HG03103 (cell line): ENCODE results near the gene TRIM56.
"Not testable (repeated sequence)": the region's sequence is repeated elsewhere in the genome, so short reads cannot be mapped to it uniquely, and the experiment has no call there.

ENCODE experiments used
- ATAC-seq: cut with Tn5 transposase; IDR thresholded peaks from one replicate; pipeline ENCODE4 v1.9.1; 2021; ENCODE audit warnings: low read depth; ENCODE audit not compliant: unreplicated experiment

TRIM56 gene

DNA sequence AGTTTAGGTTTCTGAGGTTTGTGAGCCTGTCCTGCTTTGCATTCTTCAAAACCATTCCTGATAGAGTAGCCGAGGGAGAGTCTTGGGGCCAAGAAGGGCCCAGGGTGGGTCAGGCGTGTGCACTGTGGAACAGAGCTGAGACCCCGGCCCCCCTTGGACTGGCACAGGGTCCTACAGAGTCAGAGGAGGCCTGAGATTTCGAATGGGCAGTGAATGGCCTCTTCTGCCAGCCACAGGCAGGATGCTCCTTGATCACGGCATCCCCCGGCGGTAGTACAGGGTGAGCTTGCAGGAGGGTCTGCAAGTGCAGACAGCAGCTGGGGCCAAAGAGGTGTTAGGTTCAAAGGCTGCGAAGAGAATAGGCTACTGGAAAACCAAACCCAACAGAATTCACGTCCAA, 4.6 kb downstream of the TRIM56 start:
- ATAC-seq: no peak

DNA sequence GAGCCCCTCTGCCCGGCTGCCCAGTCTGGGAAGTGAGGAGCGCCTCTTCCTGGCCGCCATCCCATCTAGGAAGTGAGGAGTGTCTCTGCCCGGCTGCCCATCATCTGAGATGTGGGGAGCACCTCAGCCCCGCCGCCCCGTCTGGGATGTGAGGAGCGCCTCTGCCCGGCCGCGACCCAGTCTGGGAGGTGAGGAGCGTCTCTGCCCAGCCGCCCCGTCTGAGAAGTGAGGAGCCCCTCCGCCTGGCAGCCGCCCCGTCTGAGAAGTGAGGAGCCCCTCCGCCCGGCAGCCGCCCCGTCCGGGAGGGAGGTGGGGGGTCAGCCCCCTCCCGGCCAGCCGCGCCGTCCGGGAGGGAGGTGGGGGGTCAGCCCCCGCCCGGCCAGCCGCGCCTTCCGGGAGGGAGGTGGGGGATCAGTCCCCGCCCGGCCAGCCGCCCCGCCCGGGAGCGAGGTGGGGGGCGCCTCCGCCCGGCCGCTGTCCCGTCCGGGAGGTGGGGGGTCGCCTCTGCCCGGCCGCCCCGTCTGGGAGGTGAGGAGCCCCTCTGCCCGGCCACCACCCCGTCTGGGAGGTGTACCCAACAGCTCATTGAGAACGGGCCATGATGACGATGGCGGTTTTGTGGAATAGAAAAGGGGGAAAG, 7.1 kb downstream of the TRIM56 start:
- not testable (repeated sequence) for ATAC-seq

DNA sequence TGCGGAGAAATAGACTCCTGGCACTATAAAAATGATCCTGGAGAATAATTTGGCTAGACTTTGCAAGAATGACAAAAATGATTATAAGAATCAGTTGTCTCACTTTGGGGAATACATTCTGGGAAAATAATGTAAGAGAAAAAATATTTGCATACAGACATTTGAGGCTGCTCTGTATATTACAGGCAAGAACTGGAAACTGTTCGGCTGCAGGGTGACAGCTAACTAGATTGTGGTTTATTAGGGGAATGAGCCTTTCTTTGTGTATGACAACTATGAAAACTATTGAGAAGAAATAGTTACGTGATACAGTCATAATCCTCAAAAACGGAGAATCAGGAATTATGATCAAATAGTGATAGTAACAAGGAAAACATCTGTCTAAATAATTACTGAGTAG, 8.6 kb downstream of the TRIM56 start:
- ATAC-seq: no peak

DNA sequence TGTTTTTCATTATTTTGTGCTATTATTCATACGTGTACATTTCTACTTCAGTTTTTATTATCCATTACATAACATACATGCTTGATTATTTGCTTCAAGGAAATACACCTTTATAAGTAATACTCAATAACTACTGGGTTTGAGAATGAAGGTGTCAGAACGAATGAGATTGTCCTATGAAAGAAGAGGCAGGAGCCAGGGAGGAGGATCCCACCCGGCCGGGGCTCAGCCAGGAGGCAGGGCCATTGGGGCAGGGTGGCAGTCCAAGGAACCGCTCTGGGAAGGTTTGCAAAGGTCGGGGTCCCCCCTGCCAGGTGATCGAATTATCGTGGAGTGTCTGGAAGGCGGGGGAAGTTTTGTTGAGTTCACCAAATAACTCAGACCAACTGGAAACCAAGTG, 9.1 kb downstream of the TRIM56 start:
- ATAC-seq: no peak

DNA sequence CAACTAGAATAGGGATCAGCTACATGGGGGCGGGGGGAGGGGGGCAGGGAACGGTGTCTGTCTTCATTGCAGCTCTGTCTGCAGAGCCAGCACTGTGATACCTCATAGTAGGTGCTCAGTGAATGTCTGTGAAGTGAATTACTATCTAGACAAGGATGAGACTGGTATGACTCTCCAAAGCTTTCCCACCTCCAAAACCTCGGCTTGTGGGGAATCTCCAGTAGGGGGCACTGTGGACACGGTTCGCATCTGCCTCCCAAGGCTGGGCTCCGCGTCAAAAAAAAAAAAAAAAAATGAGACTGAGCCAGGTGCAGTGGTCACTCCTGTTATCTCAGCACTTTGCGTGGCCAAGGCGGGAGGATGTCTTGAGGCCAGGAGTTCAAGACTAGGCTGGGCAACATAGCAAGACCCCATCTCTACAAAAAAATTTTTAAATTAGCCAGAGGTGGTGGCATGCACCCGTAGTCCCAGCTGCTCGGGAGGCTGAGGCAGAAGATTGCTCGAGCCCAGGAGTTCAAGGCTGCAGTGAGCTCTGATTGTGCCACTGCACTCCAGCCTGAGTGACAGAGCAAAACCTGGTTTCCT, 9.6 kb downstream of the TRIM56 start:
- no peak for ATAC-seq

DNA sequence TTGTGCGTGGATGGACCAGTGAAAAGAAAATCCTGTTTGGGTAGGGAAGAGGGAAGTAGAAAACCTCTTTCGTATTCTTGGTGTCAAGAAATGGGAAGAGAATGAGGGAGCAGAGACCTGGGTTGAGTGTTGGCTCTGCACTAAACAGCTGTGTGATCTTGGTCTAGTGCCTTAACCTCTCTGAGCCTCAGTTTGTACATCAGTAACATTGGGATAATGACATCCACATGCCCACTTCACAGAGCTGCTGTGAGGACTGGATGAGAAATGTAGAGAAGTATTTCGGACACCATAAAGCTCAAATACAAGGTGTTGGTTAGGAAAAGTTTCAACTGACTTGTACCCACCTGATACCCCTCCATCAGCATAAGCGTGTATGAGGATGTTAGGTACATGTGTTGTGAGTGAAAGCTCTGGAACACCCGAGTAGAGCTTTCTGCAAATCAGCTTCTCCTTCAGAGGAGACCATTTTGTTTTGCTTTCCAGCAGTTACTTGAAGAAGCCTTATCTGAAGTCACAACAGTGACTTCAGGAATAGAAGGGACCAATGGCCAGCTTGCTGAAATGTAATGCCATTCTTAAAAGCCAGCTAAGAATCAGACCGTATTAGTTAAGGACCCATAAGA, 11.2 kb downstream of the TRIM56 start:
- no peak for ATAC-seq

DNA sequence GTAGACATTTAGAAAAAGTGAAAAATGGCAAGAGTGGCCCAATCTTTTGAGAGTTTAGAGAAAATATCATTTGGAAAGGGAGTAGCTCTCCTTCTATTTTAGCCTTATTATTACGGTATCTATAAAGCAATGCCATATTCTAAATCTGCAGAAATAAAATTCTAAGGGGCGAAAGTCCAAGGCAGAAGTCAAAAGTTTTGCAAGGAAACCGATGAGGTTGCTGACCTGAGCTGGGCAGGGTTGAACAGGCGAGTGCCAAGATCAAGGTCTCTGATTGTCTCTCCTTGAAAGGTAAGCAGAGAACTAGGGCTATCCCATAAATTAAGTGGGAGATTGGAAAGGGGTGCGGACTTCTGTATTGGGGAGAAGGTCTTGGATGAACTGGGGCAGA, 11.7 kb downstream of the TRIM56 start:
- no peak for ATAC-seq

DNA sequence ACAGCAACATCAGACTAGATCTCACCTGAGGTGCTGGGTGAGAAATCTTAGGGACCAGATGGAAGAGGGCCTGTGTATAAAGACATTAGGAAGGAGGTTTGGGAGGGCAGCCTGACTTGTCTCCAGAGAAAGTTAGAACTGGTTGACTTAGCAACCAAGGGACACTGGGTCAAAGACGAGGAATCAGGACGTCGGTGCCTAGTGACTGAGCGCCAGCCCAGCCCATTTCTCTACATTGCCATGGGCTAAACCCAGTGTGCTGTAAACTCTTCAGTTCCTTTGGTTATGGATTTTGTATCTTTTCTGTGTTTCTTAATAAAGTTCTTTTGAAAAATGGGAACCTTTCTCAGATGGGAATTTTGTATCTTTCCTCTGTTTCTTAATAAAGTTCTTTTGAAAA, 12.3 kb downstream of the TRIM56 start:
- no peak for ATAC-seq

DNA sequence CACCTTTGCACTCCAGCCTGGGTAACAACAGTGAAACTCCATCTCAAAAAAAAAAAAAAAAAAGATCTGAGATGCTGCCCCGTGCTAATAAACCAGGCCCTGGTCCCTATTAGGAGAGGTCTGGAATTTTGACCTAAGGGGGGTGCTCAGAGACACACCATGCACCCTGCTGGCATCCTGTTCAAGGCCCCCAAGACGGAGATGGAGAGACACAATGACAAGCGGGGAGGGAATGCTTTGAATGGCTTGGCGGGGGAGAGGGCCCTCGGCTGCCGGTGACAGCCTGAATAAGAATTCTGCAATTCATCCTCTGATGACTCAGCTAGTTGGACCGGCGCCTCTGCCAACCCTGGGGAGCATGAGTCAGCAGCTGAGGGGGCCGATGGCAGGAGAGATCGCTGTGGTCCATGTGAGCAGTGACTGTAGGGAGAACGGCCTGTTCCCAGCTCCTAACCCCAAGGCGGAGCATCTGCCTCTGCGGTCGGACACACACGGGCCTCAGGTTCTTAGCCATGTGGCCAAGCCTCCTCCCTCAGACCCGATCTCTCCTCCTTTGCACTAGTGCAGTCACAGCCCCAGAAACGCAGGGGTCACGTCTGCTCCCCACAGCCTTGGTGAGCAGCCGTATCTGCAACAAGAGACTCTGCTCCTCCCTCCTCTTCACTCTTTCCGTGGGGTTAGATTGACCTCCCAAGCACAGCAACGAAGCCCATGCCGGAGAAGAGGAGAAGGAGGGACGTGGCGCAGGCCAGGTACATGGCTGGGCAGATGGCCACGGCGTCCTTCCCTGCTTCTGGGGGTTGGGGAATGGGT, 14.9 kb downstream of the TRIM56 start:
- no peak for ATAC-seq

DNA sequence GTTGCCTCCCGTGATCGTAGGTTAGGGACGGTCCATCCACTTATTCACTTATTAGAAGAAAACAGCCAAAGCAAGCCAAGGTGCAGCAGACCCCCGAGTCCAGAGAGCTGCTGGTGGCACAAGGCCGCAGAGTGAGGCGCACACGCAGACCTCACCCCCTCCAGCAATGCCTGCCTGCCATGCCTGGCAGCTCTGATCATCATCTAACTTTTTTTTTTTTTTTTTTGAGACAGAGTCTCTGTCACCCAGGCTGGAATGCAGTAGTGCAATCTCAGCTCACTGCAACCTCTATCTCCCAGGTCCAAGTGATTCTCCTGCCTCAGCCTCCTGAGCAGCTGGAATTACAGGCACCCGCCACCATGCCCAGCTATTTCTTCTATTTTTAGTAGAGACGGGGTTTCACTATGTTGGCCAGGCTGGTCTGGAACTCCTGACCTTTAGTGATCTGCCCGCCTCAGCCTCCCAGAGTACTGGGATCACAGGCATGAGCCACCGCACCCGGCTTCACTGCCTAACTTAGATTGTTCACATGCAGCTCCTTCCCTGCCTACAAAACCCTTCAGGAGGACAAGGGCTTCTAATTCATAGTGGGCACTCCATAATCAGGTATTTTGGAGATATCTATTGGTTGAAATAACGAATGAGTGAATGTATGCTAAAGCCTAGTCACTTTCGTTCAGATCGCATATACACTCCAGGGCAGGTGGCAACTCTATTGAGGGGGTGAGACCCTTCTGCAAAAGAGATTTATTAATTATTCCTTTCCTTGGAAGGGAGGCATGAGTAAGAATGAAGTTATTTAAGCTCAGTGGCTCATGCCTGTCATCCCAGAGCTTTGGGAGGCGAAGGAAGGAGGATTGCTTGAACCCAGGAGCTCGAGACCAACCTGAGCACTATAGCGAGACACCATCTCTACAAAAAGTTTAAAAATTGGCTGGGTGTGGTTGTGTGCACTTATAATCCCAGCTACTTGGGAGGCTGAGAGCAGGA, 15.9 kb downstream of the TRIM56 start:
- ATAC-seq: no peak

DNA sequence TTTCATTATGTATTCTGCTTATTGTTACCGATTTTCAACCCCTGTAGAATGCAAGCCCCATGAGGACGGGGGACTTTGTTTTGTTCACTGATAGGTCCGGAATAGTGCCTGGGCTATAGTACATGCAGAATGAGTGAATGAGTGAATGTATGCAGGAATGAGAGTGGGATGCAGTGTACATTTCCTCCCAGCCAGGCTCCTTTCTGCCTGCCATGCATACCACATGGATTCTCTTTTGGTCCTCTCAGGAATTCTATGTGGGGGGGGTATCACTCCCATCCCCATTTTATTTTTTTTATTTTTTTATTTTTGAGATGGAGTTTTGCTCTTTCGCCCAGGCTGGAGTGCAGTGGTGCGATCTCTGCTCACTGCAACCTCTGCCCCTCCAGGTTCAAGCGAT, 16.7 kb downstream of the TRIM56 start:
- no peak for ATAC-seq

DNA sequence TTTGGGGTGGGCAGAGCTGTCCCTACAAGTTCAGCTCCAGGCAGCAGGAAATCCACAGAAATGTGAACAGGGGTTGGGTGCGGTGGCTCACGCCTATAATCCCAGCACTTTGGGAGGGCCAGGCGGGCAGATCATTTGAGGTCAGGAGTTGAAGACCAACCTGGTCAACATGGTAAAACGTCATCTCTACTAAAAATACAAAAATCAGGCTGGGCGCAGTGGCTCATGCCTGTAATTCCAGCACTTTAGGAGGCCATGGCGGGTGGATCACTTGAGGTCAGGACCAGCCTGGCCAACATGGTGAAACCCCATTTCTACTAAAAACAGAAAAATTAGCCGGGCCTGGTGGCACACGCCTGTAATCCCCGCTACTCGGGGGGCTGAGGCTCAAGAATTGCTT, 18.4 kb downstream of the TRIM56 start:
- ATAC-seq: not testable (repeated sequence)

DNA sequence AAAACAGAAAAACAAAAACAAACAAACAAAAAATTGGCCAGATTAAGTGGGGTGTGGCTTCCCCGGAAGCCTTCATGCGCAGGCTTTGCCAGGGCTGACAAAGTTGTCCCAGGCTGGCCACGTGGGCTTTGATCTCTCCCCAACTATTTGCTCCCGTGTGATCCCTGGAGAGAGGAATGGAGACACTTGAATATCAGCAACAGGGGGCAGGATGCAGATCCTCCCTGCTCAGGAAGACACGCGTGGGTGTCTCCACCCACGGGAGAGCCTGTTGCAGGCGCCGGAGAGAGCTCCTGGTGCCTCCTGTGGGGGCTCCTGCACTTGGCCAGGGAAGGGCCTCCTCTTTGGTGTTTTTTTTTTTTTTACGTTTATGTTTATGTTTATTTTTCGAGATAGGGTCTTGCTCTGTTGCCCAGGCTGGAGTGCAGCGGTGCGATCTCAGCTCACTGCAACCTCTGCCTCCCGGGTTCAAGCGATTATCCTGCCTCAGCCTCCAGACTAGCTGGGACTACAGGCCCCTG, 19.0 kb downstream of the TRIM56 start:
- ATAC-seq: no peak

DNA sequence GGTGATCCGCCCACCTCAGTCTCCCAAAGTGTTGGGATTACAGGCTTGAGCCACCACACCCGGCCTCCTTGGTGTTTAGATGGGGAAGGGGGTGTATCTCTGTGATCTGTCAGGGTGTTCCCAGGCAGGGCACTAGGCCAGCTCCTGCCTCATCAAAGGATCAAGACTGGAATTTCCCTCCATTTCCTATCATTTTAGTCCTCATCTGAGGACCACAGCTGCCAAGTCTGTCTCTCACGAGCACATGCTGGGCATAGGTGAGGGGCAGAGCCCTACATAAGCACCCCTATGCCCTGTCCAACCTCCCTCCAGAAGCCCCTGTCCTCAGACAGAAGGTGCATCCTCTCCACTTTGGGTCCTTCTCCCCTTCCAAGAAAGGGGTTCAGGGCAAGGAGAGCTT, 19.5 kb downstream of the TRIM56 start:
- no peak for ATAC-seq

DNA sequence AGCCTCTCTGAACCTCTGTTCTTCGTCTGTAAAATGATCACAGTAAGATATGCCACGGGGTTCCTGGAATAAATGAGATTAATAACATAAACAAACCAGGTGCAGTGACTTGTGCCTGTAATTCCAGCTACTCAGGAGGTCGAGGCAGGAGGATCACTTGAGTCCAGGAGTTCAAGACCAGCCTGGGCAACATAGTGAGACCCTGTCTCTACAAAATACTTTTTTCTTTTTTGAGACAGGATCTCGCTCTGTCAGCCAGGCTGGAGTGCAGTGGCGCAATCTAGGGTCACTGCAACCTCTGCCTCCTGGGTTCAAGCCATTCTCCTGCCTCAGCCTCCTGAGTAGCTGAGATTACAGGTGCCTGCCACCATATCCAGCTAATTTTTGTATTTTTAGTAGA, 20.0 kb downstream of the TRIM56 start:
- not testable (repeated sequence) for ATAC-seq

DNA sequence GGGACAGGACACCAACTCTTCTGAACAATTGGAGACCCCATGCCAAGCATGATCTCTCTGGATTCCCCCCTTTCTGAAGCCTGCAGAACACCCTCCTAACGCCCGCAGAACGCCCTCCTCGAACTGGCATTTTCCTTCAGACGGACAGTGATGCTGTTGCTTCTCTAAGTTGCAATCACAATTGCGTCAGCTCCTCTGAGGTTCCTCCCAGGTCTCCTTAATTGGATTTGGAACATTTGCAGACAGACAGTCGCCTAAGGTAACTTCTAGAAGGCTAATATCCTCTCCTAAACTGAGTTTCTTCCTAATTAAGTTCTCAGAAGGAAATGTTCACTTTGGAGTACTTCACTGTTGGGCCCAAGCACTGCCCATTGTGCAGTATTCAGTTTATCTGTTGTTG, 21.1 kb downstream of the TRIM56 start:
- no peak for ATAC-seq

DNA sequence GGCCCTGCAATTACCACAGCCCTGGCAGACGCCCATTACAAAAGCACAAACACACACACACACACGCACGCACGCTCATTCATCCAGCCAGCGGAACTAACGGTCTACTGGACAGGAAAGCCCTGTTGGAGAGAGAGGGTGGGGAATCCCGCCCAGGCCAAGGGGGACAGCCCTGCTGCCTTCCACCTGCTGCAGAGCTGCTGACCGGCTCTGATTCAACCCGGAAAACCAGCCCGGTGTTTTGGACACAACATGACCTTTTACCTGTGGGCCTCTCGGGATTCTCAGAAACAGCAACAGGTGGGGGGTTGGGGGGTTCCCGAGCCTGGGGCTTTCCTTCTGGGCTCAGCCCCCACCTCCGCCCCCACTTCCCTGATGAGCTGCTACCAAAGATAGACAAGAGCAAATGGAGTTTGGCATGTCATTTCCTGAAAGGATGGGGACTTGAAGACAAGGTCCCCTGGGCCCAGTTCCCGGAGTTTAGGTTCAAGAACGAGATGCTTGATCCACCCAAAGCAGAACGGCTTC, 23.1 kb downstream of the TRIM56 start:
- ATAC-seq: no peak

DNA sequence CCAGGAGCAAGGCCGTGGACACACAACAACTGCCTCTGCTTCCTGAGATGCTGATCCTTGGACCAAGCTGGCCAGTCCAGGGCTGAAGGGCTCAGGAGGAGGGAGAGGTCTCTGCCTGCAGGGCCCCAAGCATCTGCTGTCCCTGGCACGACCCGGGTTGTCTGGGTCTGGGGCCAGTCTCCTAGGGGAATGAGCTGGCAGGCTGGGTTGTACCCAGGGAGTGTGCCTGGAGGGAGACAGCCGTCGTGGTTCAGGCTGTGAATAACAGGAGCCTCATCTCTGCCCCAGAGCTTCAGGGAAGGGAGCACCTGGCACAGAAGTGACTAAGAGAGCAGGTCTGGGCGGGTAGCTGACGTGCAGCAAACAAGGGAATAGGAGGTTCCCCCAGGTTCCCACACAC, 23.7 kb downstream of the TRIM56 start:
- no peak for ATAC-seq

DNA sequence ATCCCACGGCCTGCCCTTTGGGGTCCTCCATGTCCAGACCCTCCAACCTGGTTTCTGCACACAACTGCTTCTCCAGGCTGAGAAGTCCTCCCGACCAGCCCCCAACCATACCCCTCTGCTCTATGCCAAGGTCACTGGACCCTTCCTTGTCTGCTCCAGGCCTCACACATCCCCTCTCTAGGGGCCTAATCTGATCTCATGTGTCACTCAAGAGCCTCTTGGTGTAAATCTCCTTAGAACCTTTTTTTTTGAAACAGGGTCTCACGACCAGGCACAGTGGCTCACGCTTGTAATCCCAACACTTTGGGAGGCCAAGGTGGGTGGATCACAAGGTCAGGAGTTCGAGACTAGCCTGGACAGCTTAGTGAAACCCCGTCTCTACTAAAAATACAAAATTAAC, 24.1 kb downstream of the TRIM56 start:
- no peak for ATAC-seq

DNA sequence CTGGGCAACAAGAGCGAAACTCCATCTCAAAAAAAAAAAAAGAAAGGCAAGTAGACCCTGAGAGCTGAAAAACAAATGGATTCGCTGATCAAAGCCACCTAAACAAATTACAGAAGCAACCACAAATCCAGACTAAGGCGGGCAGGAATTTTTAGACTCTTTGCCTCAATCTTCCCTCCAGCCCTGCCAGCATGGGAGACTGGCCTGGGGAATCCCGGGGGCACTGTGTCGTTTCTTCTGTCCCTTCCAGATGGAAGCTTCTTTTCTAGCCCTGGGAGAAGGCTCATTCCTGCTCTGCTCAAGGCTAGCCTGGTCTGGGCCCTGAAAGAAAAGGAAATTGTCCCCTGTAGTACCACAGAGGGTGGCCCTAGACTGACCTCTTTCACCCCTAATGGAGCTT, 26.0 kb downstream of the TRIM56 start:
- no peak for ATAC-seq
